KMS-11 (cell line): ENCODE measurements around the gene BIRC7.

Experiments used
- H2AFZ ChIP-seq: fragments of 200-600 bp; sonication (generic); 2 replicates; pipeline ENCODE4 v1.6.1; 2016; ENCODE audit warnings: antibody characterized with exemption, mixed run types, low read depth
- H3K27ac ChIP-seq: fragments of 200-600 bp; sonication (generic); 2 replicates; pipeline ENCODE4 v1.6.1; 2016; ENCODE audit warnings: mild to moderate bottlenecking, mixed run types
- H3K27me3 ChIP-seq: fragments of 200-600 bp; sonication (generic); 2 replicates; pipeline ENCODE4 v1.6.1; 2017; ENCODE audit warnings: mild to moderate bottlenecking, low read depth, mixed run types, moderate library complexity; ENCODE audit not compliant: insufficient read depth
- H3K36me3 ChIP-seq: fragments of 200-600 bp; sonication (generic); 2 replicates; pipeline ENCODE4 v1.6.1; 2017; ENCODE audit warnings: mild to moderate bottlenecking, mixed run types; ENCODE audit not compliant: insufficient read depth
- H3K4me1 ChIP-seq: fragments of 200-600 bp; sonication (generic); 2 replicates; pipeline ENCODE4 v1.6.1; 2016; ENCODE audit warnings: mild to moderate bottlenecking, low read depth, mixed run types; ENCODE audit not compliant: poor library complexity, severe bottlenecking
- H3K4me2 ChIP-seq: fragments of 200-600 bp; sonication (generic); 2 replicates; pipeline ENCODE4 v1.7.0; 2016; ENCODE audit warnings: mild to moderate bottlenecking, mixed run types
- H3K4me3 ChIP-seq: fragments of 200-600 bp; sonication (generic); IDR thresholded peaks from 2 replicates; pipeline ENCODE4 v1.6.1; 2017; ENCODE audit warnings: low read depth, low read length, mixed read lengths; ENCODE audit not compliant: insufficient read depth
- H3K79me2 ChIP-seq: fragments of 200-600 bp; sonication (generic); 2 replicates; pipeline ENCODE4 v1.6.1; 2016; ENCODE audit warnings: low read depth, mixed run types; ENCODE audit not compliant: insufficient read depth
- H3K9ac ChIP-seq: fragments of 200-600 bp; sonication (generic); 2 replicates; pipeline ENCODE4 v1.6.1; 2016; ENCODE audit warnings: mild to moderate bottlenecking, mixed run types
- H4K20me1 ChIP-seq: fragments of 200-600 bp; sonication (generic); 2 replicates; pipeline ENCODE4 v1.6.1; 2016; ENCODE audit warnings: mild to moderate bottlenecking, mixed run types; ENCODE audit not compliant: insufficient read depth
- TF ChIP-seq, protein P1 (sequence below): fragments of 200-600 bp; sonication (generic); conservative IDR thresholded peaks from 2 replicates; pipeline ENCODE4 v1.6.1; 2017; ENCODE audit warnings: low read depth, mild to moderate bottlenecking, antibody characterized with exemption, low read length, moderate library complexity, mixed read lengths

Gene BIRC7

GRCh38 chr20:63244468-63244867 is 8.8 kb downstream of the BIRC7 start:
- peaks cover 98% of the 10 kb centered on the region for H3K27me3 ChIP-seq
- no peak overlapping the region for H3K4me3 ChIP-seq
- no peak overlapping the region for H3K4me2 ChIP-seq
- H3K79me2 ChIP-seq, result no peaks in the 10 kb centered on the region
- TF ChIP-seq, protein P1, sequence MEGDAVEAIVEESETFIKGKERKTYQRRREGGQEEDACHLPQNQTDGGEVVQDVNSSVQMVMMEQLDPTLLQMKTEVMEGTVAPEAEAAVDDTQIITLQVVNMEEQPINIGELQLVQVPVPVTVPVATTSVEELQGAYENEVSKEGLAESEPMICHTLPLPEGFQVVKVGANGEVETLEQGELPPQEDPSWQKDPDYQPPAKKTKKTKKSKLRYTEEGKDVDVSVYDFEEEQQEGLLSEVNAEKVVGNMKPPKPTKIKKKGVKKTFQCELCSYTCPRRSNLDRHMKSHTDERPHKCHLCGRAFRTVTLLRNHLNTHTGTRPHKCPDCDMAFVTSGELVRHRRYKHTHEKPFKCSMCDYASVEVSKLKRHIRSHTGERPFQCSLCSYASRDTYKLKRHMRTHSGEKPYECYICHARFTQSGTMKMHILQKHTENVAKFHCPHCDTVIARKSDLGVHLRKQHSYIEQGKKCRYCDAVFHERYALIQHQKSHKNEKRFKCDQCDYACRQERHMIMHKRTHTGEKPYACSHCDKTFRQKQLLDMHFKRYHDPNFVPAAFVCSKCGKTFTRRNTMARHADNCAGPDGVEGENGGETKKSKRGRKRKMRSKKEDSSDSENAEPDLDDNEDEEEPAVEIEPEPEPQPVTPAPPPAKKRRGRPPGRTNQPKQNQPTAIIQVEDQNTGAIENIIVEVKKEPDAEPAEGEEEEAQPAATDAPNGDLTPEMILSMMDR, result no peak
- H3K36me3 ChIP-seq, result no peaks in the 10 kb centered on the region
- H2AFZ ChIP-seq, result no peak overlapping the region
- no peaks in the 10 kb centered on the region for H4K20me1 ChIP-seq
- no peak overlapping the region for H3K27ac ChIP-seq
- peaks cover 6% of the 10 kb centered on the region for H3K4me1 ChIP-seq
- no peak overlapping the region for H3K9ac ChIP-seq

GRCh38 chr20:63246490-63247288 is 11.0 kb downstream of the BIRC7 start:
- Histone ChIP-seq H3K4me2 (no peak overlapping the region; the same call in 1 of the 2 replicates), H2AFZ (no peak overlapping the region), H3K4me3 (no peak overlapping the region), H3K79me2 (no peaks in the 10 kb centered on the region), H4K20me1 (no peaks in the 10 kb centered on the region), H3K27me3 (peaks cover 99% of the 10 kb centered on the region), H3K27ac (no peak overlapping the region), H3K36me3 (no peaks in the 10 kb centered on the region), H3K9ac (no peak overlapping the region), H3K4me1 (peaks cover 6% of the 10 kb centered on the region)
- TF ChIP-seq, protein P1, result no peak

GRCh38 chr20:63247671-63248228 is 12.0 kb downstream of the BIRC7 start:
- TF ChIP-seq, protein P1, result no peak
- Histone ChIP-seq H3K4me1 (peaks cover 6% of the 10 kb centered on the region), H4K20me1 (no peaks in the 10 kb centered on the region)

GRCh38 chr20:63248835-63249591 is 13.3 kb downstream of the BIRC7 start:
- Histone ChIP-seq H3K36me3 (no peaks in the 10 kb centered on the region), H4K20me1 (no peaks in the 10 kb centered on the region), H3K4me1 (peaks cover 6% of the 10 kb centered on the region), H3K27ac (no peak overlapping the region), H3K79me2 (no peaks in the 10 kb centered on the region), H3K27me3 (peaks cover 97% of the 10 kb centered on the region), H2AFZ (no peak overlapping the region), H3K4me2 (no peak overlapping the region), H3K9ac (no peak overlapping the region), H3K4me3 (no peak overlapping the region)
- TF ChIP-seq, protein P1, result no peak

More at GRCh38 chr20:63247671-63248228, 12.0 kb downstream of the BIRC7 start:
- no peak overlapping the region for H2AFZ ChIP-seq
- no peak overlapping the region for H3K4me3 ChIP-seq
- no peak overlapping the region for H3K9ac ChIP-seq
- no peak overlapping the region for H3K4me2 ChIP-seq
- no peaks in the 10 kb centered on the region for H3K79me2 ChIP-seq
- peaks cover 99% of the 10 kb centered on the region for H3K27me3 ChIP-seq
- no peak overlapping the region for H3K27ac ChIP-seq
- H3K36me3 ChIP-seq, result no peaks in the 10 kb centered on the region
